Right atrium auricular region (tissue), 2 donors: Measurements from ENCODE around the gene SMARCA4. TPM values are rescaled to one million over a fixed set of nuclear protein-coding genes. Genes with fewer than 3 reads are reported as not detected.

ENCODE experiments used
- DNase-seq: peaks from one replicate; pipeline ENCODE4 v3.0.0-alpha.2; 2019; ENCODE audit warnings: low spot score
- H3K27ac ChIP-seq, 2 donors: fragments of 200-600 bp; sonication (generic); 1 replicate in 1 of 2; 2 replicates in 1 of 2; pipeline ENCODE4 v1.5.1; 2016 to 2019
- H3K27me3 ChIP-seq, 2 donors: fragments of 200-600 bp; sonication (generic); one replicate each; pipeline versions ENCODE4 v1.5.1 to v1.6.0; 2017 to 2019
- H3K36me3 ChIP-seq: fragments of 200-600 bp; sonication (generic); one replicate; pipeline ENCODE4 v1.5.1; 2016
- H3K4me1 ChIP-seq, 2 donors: fragments of 200-600 bp; sonication (generic); one replicate each; pipeline versions ENCODE4 v1.5.1 to v1.6.0; 2017 to 2019
- H3K4me3 ChIP-seq, 2 donors: fragments of 200-600 bp; sonication (generic); 1 replicate in 1 of 2; 2 replicates in 1 of 2; pipeline ENCODE4 v1.5.1; 2017 to 2019; ENCODE audit warnings: mild to moderate bottlenecking in 1 of 2, moderate library complexity in 1 of 2
- H3K9me3 ChIP-seq, 2 donors: fragments of 200-600 bp; sonication (generic); one replicate each; pipeline ENCODE4 v1.5.1; 2019
- CTCF ChIP-seq, 2 donors: fragments of 200-600 bp; sonication (generic); IDR thresholded peaks; one replicate each; pipeline ENCODE4 v1.5.1; 2019; ENCODE audit warnings: antibody characterized with exemption in 2 of 2
- total RNA-seq, 2 donors: library from RNA; depleted of rRNA; stranded (reverse); fragments of >200 nt; gene quantifications; one replicate each; pipeline ENCODE4 v1.1.0, GENCODE V29; 2016

The SMARCA4 gene
- total RNA-seq, 2 donors from 2014 or later: 29.9 to 41.7 TPM

- no peak for DNase-seq
- Histone ChIP-seq H3K36me3 (peaks cover 85% of the 10 kb centered on the region), H3K9me3 (no peaks in the 10 kb centered on the region), H3K27me3 (no peaks in the 10 kb centered on the region), H3K4me1 (peaks cover 0 to 10% of the 10 kb centered on the region in 2 donors), H3K4me3 (no peak overlapping the region), H3K27ac (no peak overlapping the region)
- no peak for TF ChIP-seq CTCF (IDR thresholded peaks at IDR 0.05)
These were observed 72.9 kb downstream of the SMARCA4 start for GRCh38 chr19:11033763-11034162.

- no peaks in the 10 kb centered on the region for H3K9me3 ChIP-seq
- TF ChIP-seq CTCF (IDR thresholded peaks at IDR 0.05): no peak
- no peak for DNase-seq
- H3K4me3 ChIP-seq: no peak overlapping the region
- H3K4me1 ChIP-seq: peaks cover 0 to 10% of the 10 kb centered on the region in 2 donors
- H3K27me3 ChIP-seq: no peaks in the 10 kb centered on the region
- H3K27ac ChIP-seq: no peak overlapping the region
- H3K36me3 ChIP-seq: peaks cover 76% of the 10 kb centered on the region
These were observed 73.8 kb downstream of the SMARCA4 start for GRCh38 chr19:11034449-11035213.

GRCh38 chr19:11035441-11036377 lies 74.9 kb downstream of the SMARCA4 start:
- Histone ChIP-seq H3K27me3 (no peaks in the 10 kb centered on the region), H3K36me3 (peaks cover 66% of the 10 kb centered on the region), H3K4me3 (no peak overlapping the region), H3K4me1 (peaks cover 0 to 10% of the 10 kb centered on the region in 2 donors), H3K27ac (peak overlapping the region in 1 of 2 donors; percentile 16), H3K9me3 (no peaks in the 10 kb centered on the region)
- peak; percentile 79 to 88 for TF ChIP-seq CTCF (IDR thresholded peaks at IDR 0.05)
- DNase-seq: peak; percentile 94

- Histone ChIP-seq H3K27ac (no peak overlapping the region), H3K36me3 (peaks cover 65% of the 10 kb centered on the region), H3K9me3 (no peaks in the 10 kb centered on the region), H3K4me3 (no peak overlapping the region), H3K27me3 (no peaks in the 10 kb centered on the region), H3K4me1 (peaks cover 0 to 10% of the 10 kb centered on the region in 2 donors)
- TF ChIP-seq CTCF (IDR thresholded peaks at IDR 0.05): no peak
- no peak for DNase-seq
These were observed 77.7 kb downstream of the SMARCA4 start for GRCh38 chr19:11038511-11038910.

- no peak overlapping the region for H3K4me3 ChIP-seq
- no peaks in the 10 kb centered on the region for H3K27me3 ChIP-seq
- peaks cover 42% of the 10 kb centered on the region for H3K36me3 ChIP-seq
- peaks cover 0 to 1% of the 10 kb centered on the region in 2 donors for H3K4me1 ChIP-seq
- no peaks in the 10 kb centered on the region for H3K9me3 ChIP-seq
- no peak for TF ChIP-seq CTCF (IDR thresholded peaks at IDR 0.05)
- DNase-seq: no peak
- no peak overlapping the region for H3K27ac ChIP-seq
These were observed 80.4 kb downstream of the SMARCA4 start for GRCh38 chr19:11041194-11041593.
